HG03025 (cell line): ENCODE data around the gene ZFR.
"Not testable (repeated sequence)": the region's sequence is repeated elsewhere in the genome, so short reads cannot be mapped to it uniquely, and the experiment has no call there.

Experiments used
- ATAC-seq: cut with Tn5 transposase; IDR thresholded peaks from one replicate; pipeline ENCODE4 v1.9.1; 2021; ENCODE audit warnings: mild to moderate bottlenecking, moderate library complexity; ENCODE audit not compliant: unreplicated experiment, low FRiP score

ZFR gene

GRCh38 chr5:32326216-32326772 is 118.2 kb downstream of the ZFR start:
- ATAC-seq: no peak

- no peak for ATAC-seq
Measured at GRCh38 chr5:32325616-32326015, 118.9 kb downstream of the ZFR start.

- ATAC-seq: peak; percentile 63
Measured at GRCh38 chr5:32325062-32325461, 119.5 kb downstream of the ZFR start.

- ATAC-seq: no peak
Measured at GRCh38 chr5:32323741-32324140, 120.8 kb downstream of the ZFR start.

- ATAC-seq: no peak
Measured at GRCh38 chr5:32322882-32323281, 121.7 kb downstream of the ZFR start.

GRCh38 chr5:32321787-32322186 is 122.8 kb downstream of the ZFR start:
- ATAC-seq: not testable (repeated sequence)

DNA sequence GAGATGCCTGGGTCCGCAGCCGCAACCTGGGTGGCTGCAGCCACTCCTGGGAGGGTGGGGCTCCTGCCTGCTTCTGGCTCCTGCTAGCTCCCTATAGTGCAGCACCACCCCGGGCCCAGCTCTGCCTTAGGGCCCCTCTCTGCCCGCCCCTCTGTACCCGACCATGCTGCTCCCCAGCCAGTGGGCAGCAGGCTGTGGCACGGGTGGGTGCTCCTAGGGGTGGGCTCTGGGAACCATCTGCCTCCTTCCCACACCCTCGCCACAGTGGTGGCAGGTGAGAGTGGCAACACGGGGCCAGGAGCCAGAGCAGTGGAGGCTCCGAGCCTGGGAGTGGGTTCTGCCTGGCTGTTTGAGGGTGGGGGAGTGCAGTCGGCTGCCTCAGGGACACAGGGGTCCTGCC is 124.0 kb downstream of the ZFR start:
- ATAC-seq: no peak

GRCh38 chr5:32319926-32320543 is 124.5 kb downstream of the ZFR start:
- ATAC-seq: no peak

GRCh38 chr5:32319392-32319791 is 125.1 kb downstream of the ZFR start:
- no peak for ATAC-seq

DNA sequence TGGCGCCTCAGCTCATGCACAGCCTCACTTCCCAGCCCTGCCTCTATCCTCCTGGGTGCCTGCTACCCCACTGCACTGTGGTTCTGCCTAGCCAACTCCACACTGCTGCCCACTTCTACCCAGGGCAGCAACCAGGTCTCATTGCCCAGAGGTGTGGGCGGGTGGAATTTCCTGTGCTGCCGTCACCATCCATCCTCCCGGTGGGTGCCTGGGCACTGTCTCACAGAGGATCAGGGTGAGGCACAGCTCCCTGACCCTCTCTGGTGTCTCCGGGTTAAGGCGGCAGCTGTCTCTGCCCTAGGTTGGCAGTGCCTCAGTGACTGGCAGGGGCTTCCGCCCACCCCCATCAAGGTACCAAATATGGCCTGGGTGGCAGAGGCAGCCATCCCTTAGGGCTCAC is 127.5 kb downstream of the ZFR start:
- no peak for ATAC-seq

DNA sequence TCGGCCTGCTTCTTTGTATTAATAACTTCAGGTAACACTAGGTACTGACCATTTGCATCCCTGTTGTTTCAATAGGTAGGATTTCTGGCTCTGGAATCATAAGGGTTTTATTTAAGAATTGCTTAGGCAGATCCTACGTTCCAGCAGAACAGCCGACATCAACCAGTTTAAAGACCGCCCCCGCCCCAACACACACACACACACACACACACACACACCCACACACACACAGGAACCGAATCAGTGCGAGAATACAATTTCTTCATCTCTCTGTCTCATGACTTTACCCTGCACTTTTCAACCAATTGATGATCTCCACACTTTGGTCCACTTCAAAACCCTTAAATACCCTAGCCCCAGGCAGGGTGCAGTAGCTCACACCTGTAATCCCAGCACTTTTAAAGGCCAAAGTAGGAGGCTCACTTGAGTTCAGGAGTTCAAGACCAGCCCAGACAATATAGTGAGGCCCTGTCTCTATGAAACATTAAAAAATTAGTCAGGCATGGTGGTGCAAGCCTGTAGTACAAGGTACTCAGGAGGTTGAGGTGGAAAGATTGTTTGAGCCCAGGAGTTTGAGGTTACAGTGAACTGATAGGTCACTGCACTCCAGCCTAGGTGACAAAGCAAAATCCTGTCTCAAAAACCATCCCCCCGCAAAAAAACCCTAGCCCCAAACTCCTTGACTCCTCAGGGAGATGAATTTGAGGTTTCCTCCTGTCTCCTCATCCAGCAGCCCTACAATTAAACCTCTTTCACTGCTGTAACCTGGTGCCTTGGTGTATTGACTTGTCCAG is 129.1 kb downstream of the ZFR start:
- ATAC-seq: no peak

DNA sequence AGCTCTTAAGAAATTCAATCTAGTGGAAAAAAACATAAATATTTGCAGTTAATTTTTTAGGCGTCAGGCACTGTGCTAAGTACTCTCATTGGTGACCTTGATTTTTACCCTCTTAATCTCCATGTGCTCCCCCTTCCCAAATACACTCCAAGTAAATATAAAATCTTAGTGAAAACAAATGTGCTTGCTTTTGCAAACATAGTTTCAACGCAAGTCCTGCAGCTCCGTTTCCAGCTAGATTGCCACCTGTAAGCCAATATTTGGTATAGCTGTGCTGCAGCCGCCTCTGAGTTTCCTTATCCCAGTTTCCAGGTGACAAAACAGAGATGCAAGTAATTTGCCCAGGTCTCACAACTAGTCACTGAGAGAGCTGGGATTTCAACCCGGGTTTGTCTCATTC is 129.9 kb downstream of the ZFR start:
- ATAC-seq: no peak

- not testable (repeated sequence) for ATAC-seq
Measured at GRCh38 chr5:32314152-32314488, 130.4 kb downstream of the ZFR start.

GRCh38 chr5:32312595-32313332 is 131.8 kb downstream of the ZFR start, which contains the start of gene MTMR12:
Gene MTMR12 (minus strand): TSS chr5:32312939. CDS start chr5:32312838, 101 bp downstream.
- peak; percentile 94 for ATAC-seq

GRCh38 chr5:32312197-32312594 is 132.3 kb downstream of the ZFR start:
- peak; percentile 29 for ATAC-seq

- no peak for ATAC-seq
Measured at GRCh38 chr5:32311404-32312196, 132.9 kb downstream of the ZFR start.

GRCh38 chr5:32309761-32310160 is 134.8 kb downstream of the ZFR start:
- no peak for ATAC-seq

GRCh38 chr5:32308946-32309345 is 135.6 kb downstream of the ZFR start:
- no peak for ATAC-seq

DNA sequence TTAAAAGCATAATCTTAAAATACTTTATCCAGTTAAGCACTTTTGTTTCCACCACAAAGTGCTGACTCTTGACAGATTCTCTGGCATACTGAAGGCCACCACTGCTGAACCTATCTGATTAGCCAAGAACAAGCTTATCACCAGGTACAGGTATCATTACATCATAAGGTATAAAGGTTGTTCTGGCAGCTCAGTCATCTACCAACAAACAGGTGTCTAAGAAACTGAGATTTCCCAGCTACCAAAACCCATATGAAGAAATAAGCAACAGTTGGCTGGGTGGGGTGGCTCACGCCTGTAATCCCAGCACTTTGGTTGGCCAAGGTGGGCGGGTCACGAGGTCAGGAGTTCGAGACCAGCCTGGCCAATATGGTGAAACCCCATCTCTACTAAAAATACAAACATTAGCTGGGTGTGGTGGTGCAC is 136.8 kb downstream of the ZFR start:
- no peak for ATAC-seq

DNA sequence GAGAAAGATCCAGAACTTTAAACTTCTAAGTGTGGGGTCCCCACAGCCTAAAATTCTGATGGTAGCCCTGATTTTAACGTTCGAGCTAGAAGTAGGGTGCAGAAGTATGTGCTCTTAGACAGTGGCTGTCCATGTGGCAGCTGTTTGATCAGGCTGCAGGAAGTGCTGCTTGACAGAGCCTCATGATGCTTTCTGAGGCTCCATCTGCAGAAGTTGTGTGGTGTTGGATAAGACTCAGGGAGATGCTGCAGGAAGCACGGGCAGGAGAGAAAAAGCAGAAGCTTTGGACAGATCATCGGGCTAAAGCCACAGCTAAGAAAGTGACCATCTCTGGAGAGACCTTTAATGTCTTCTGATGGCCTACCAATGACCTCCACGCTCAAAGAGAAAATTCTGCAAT is 139.9 kb downstream of the ZFR start:
- no peak for ATAC-seq
